ENCODE results near the gene MYDGF. TPM values are rescaled to one million over a fixed set of nuclear protein-coding genes. Genes with fewer than 3 reads are reported as not detected.

Gene MYDGF
- total and polyA plus RNA-seq, 12 donors: 35.9 to 159 (median 75.5) TPM

GRCh38 chr19:4700693-4700970, 30.5 kb upstream of the MYDGF start:
- H3K36me3 ChIP-seq (replicated peaks in 1 of 2): peaks cover 0 to 90% of the 10 kb centered on the region in 2 donors
- no peak overlapping the region for H3K4me3 ChIP-seq
- H3K9me3 ChIP-seq (replicated peaks in 1 of 3): no peaks in the 10 kb centered on the region
- H3K4me1 ChIP-seq (replicated peaks in 1 of 2): no peaks in the 10 kb centered on the region
- no peaks in the 10 kb centered on the region for H3K27me3 ChIP-seq
- TF ChIP-seq CTCF (IDR thresholded peaks at IDR 0.05) (no peak), POLR2A (IDR thresholded peaks at IDR 0.05) (no peak)
- H3K27ac ChIP-seq: no peak overlapping the region
- intact Hi-C loops (cut with DNase I): no loop called here
- 90 to 94% (median 93%) methylated on average over 11 of the region's 11 CpGs for WGBS, 4 donors
- DNase-seq: no peak

- H3K27ac ChIP-seq: no peak overlapping the region
- TF ChIP-seq POLR2A (IDR thresholded peaks at IDR 0.05) (no peak), CTCF (IDR thresholded peaks at IDR 0.05) (no peak)
- intact Hi-C loops (cut with DNase I): no loop called here
- no peak for DNase-seq
- H3K9me3 ChIP-seq (replicated peaks in 1 of 3): no peaks in the 10 kb centered on the region
- H3K4me1 ChIP-seq (replicated peaks in 1 of 2): no peaks in the 10 kb centered on the region
- H3K27me3 ChIP-seq: no peaks in the 10 kb centered on the region
- 84 to 93% (median 89%) methylated on average over 13 to 33 of the region's 33 CpGs for WGBS, 4 donors
- H3K36me3 ChIP-seq (replicated peaks in 1 of 2): peaks cover 0 to 90% of the 10 kb centered on the region in 2 donors
- no peak overlapping the region for H3K4me3 ChIP-seq
Observed at GRCh38 chr19:4699826-4700692, 29.9 kb upstream of the MYDGF start.

GRCh38 chr19:4697304-4697703, 27.2 kb upstream of the MYDGF start:
- WGBS, 4 donors: 92 to 98% (median 94%) methylated on average over 6 to 14 of the region's 14 CpGs
- TF ChIP-seq POLR2A (IDR thresholded peaks at IDR 0.05) (no peak), CTCF (IDR thresholded peaks at IDR 0.05) (no peak)
- intact Hi-C loops (cut with DNase I): no loop called here
- peaks cover 0 to 94% of the 10 kb centered on the region in 2 donors for H3K36me3 ChIP-seq (replicated peaks in 1 of 2)
- H3K27ac ChIP-seq: no peak overlapping the region
- H3K4me1 ChIP-seq (replicated peaks in 1 of 2): no peaks in the 10 kb centered on the region
- H3K27me3 ChIP-seq: no peaks in the 10 kb centered on the region
- no peak overlapping the region for H3K4me3 ChIP-seq
- H3K9me3 ChIP-seq (replicated peaks in 1 of 3): no peaks in the 10 kb centered on the region
- no peak for DNase-seq

- DNase-seq: peak in 1 of 7 donors; percentile 45
- TF ChIP-seq POLR2A (IDR thresholded peaks at IDR 0.05) (no peak), CTCF (IDR thresholded peaks at IDR 0.05) (no peak)
- 81 to 85% (median 84%) methylated on average over 7 to 19 of the region's 19 CpGs for WGBS, 4 donors
- intact Hi-C loops (cut with DNase I): no loop called here
- Histone ChIP-seq H3K27ac (peak overlapping the region in 3 of 5 donors; percentile 19 to 71 (median 58)), H3K4me3 (no peak overlapping the region), H3K9me3 (replicated peaks in 1 of 3) (no peaks in the 10 kb centered on the region), H3K36me3 (replicated peaks in 1 of 2) (peaks cover 0 to 87% of the 10 kb centered on the region in 2 donors), H3K27me3 (no peaks in the 10 kb centered on the region), H3K4me1 (replicated peaks in 1 of 2) (no peaks in the 10 kb centered on the region)
Observed at GRCh38 chr19:4695224-4695731, 25.1 kb upstream of the MYDGF start.

Measured in adrenal gland (tissue), 12 donors.